ENCODE data around the gene DENND6A.

GRCh38 chr3:57655727-57656126 lies 37.1 kb downstream of the DENND6A start:
- TF ChIP-seq, protein P1, sequence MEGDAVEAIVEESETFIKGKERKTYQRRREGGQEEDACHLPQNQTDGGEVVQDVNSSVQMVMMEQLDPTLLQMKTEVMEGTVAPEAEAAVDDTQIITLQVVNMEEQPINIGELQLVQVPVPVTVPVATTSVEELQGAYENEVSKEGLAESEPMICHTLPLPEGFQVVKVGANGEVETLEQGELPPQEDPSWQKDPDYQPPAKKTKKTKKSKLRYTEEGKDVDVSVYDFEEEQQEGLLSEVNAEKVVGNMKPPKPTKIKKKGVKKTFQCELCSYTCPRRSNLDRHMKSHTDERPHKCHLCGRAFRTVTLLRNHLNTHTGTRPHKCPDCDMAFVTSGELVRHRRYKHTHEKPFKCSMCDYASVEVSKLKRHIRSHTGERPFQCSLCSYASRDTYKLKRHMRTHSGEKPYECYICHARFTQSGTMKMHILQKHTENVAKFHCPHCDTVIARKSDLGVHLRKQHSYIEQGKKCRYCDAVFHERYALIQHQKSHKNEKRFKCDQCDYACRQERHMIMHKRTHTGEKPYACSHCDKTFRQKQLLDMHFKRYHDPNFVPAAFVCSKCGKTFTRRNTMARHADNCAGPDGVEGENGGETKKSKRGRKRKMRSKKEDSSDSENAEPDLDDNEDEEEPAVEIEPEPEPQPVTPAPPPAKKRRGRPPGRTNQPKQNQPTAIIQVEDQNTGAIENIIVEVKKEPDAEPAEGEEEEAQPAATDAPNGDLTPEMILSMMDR (IDR thresholded peaks at IDR 0.05), result no peak
- TF ChIP-seq POLR2A (IDR thresholded peaks at IDR 0.05), result no peak

All from adrenal gland (tissue), 5 donors.